ENCODE results near the gene ALCAM. TPM values are rescaled to one million over a fixed set of nuclear protein-coding genes. Genes with fewer than 3 reads are reported as not detected.

The ALCAM gene
- total and polyA plus RNA-seq, 7 donors: 0.42 to 1.5 (median 0.70) TPM

DNA sequence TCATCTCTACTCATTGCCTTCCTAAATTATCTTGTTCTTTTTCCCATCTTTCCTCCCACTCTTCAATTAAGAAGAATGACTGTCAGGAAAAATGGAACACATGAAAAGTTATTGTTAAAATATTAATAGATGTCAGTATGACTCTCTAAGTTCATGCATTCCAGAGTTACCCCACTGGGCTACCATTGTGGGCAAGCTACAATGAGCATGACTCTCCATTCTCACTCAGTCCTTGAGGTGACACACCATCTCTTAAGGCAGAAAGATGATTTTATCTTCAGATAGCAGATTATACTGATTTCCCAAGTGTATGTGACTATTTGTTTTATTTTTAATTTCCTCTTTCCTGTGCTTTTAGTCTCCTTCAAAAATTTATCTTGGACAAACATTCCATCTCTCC, 144.3 kb downstream of the ALCAM start:
- DNase-seq: no peak
- no peaks in the 10 kb centered on the region for H3K4me1 ChIP-seq
- no peak overlapping the region for H3K4me3 ChIP-seq
- TF ChIP-seq CTCF (IDR thresholded peaks at IDR 0.05): no peak
- H3K27ac ChIP-seq: no peak overlapping the region
- H3K27me3 ChIP-seq (ENCODE audit: insufficient read depth in 3 of 3, low read length in 2 of 3): no peaks in the 10 kb centered on the region
- no peaks in the 10 kb centered on the region for H3K36me3 ChIP-seq (ENCODE audit: insufficient read depth in 1 of 2, low read depth in 1 of 2)
- intact Hi-C loops (cut with DNase I): no loop called here
- no peak for ATAC-seq
- no peaks in the 10 kb centered on the region for H3K9me3 ChIP-seq

- WGBS, 3 donors: 68 to 78% (median 71%) methylated on average over 1 of the region's 1 CpG
- H3K9me3 ChIP-seq: no peaks in the 10 kb centered on the region
- no peak for DNase-seq
- no peak overlapping the region for H3K27ac ChIP-seq
- no peak for TF ChIP-seq CTCF (IDR thresholded peaks at IDR 0.05)
- no peaks in the 10 kb centered on the region for H3K27me3 ChIP-seq (ENCODE audit: insufficient read depth in 3 of 3, low read length in 2 of 3)
- no peaks in the 10 kb centered on the region for H3K4me1 ChIP-seq
- no peak for ATAC-seq
- intact Hi-C loops (cut with DNase I): no loop called here
- H3K4me3 ChIP-seq: no peak overlapping the region
- no peaks in the 10 kb centered on the region for H3K36me3 ChIP-seq (ENCODE audit: insufficient read depth in 1 of 2, low read depth in 1 of 2)
Measured at GRCh38 chr3:105512061-105512460, 145.4 kb downstream of the ALCAM start.

DNA sequence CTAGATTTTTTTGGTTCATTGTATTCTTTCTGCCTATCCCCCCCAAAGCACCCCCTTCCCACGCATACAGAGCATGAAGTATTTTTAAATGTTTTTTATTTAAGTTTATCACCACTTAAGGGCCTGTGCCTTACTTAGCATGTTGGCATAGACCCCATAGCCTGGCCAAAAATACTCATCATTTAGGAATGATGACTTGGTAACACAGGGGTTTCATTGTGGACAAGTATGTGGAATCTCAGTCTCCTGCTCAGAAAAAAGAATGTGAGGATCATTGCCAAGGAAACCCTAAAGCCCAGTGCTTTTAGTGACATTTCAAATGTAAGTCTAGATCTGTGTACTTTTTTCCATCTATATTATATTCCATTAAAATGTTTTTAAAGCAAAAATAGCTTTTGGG, 146.3 kb downstream of the ALCAM start:
- H3K36me3 ChIP-seq (ENCODE audit: insufficient read depth in 1 of 2, low read depth in 1 of 2): no peaks in the 10 kb centered on the region
- TF ChIP-seq CTCF (IDR thresholded peaks at IDR 0.05): no peak
- no peak overlapping the region for H3K4me3 ChIP-seq
- intact Hi-C loops (cut with DNase I): no loop called here
- H3K27ac ChIP-seq: no peak overlapping the region
- 78 to 84% (median 78%) methylated on average over 1 of the region's 1 CpG for WGBS, 3 donors
- H3K4me1 ChIP-seq: no peaks in the 10 kb centered on the region
- H3K27me3 ChIP-seq (ENCODE audit: insufficient read depth in 3 of 3, low read length in 2 of 3): no peaks in the 10 kb centered on the region
- no peak for DNase-seq
- no peaks in the 10 kb centered on the region for H3K9me3 ChIP-seq
- no peak for ATAC-seq

DNA sequence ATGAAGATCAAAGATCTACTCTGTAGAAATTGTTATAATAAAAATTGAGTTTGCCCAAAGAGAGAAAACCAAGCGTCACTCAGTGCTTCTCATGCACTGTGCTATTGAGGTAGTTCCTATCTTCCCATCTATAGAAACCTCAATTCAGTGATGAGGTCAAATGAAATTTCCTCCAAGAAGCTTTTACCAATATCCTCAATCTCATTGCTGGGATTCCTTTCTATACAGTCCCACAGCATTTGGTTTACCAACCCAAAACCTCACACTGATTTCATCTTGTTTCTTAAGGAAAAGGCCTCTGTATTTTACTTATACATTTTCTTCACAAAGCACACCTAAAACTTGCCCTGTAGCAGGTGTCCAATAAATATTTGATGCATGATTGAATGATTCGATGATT, 147.2 kb downstream of the ALCAM start:
- Histone ChIP-seq H3K27me3 (ENCODE audit: insufficient read depth in 3 of 3, low read length in 2 of 3) (no peaks in the 10 kb centered on the region), H3K36me3 (ENCODE audit: insufficient read depth in 1 of 2, low read depth in 1 of 2) (no peaks in the 10 kb centered on the region), H3K9me3 (no peaks in the 10 kb centered on the region), H3K27ac (no peak overlapping the region), H3K4me1 (no peaks in the 10 kb centered on the region), H3K4me3 (no peak overlapping the region)
- WGBS, 3 donors: 95 to 98% (median 97%) methylated on average over 2 of the region's 2 CpGs
- no peak for ATAC-seq
- intact Hi-C loops (cut with DNase I): no loop called here
- no peak for DNase-seq
- TF ChIP-seq CTCF (IDR thresholded peaks at IDR 0.05): no peak

- Histone ChIP-seq H3K27ac (no peak overlapping the region), H3K27me3 (ENCODE audit: insufficient read depth in 3 of 3, low read length in 2 of 3) (no peaks in the 10 kb centered on the region), H3K36me3 (ENCODE audit: insufficient read depth in 1 of 2, low read depth in 1 of 2) (no peaks in the 10 kb centered on the region), H3K9me3 (no peaks in the 10 kb centered on the region), H3K4me3 (no peak overlapping the region), H3K4me1 (no peaks in the 10 kb centered on the region)
- 90 to 98% (median 91%) methylated on average over 2 of the region's 2 CpGs for WGBS, 3 donors
- TF ChIP-seq CTCF (IDR thresholded peaks at IDR 0.05): no peak
- DNase-seq: no peak
- intact Hi-C loops (cut with DNase I): no loop called here
- ATAC-seq: no peak
Measured at GRCh38 chr3:105515372-105515771, 148.7 kb downstream of the ALCAM start.
